NCI-H1048 (cell line): ENCODE data around the gene PPP1R16B.

Experiments
- DNase-seq: peaks from one replicate; lab custom pipeline; 2025; lab: John Stamatoyannopoulos, UW

The PPP1R16B gene

GRCh38 chr20:38896009-38896594 lies 90.6 kb downstream of the PPP1R16B start:
- no peak for DNase-seq

DNA sequence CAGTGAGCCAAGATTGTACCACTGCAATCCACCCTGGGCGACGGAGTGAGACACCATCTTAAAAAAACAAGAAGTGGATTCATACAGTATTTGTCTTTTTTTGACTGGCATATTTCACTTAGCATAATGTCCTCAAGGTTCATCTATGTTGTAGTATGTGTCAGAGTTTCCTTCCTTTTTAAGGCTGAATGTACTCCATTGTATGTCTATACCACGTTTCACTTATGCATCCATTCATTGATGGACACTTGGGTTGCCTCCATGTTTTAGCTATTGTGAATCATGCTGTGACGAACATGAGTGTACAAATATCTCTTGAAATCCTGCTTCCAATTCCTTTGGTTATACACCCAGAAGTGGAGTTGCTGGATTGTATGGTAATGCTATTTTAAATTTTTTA lies 91.8 kb downstream of the PPP1R16B start:
- no peak for DNase-seq

DNA sequence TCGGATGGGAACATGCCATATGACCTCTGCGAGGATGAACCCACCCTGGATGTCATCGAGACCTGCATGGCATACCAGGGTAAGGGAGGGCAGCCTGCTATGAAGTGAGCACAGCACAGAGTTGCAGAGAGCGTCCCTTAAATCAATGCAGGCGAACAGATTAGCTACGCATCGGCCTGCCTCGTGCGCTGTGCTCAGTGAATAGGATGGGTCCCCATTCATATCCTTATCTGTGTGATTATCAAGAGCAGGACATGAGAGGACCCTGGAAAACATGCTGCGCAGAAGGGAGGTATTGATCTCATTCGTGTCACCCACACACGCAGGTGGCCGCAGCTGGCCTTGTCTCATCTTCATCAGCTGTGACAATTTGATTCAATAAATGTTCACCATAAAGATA lies 95.1 kb downstream of the PPP1R16B start:
- DNase-seq: no peak

GRCh38 chr20:38902601-38903000 lies 97.1 kb downstream of the PPP1R16B start:
- no peak for DNase-seq

DNA sequence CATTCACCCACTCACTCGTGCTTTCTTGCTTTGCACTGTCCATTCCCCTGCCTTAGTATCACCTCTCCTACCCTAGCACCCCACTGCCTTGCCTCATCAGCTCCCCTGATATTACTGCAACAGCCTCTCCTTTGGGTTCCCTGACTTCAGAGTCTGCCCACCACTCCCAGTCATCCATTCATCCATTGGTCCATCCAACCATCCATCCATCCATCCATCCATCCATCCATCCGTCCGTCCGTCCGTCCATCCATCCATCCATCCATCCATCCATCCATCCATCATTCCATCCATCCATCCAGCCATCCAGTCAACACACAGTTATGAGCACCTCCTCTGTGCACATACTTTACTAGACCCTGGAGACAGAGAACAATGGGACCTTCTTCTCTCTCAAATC lies 97.8 kb downstream of the PPP1R16B start:
- no peak for DNase-seq

GRCh38 chr20:38905375-38905774 lies 99.9 kb downstream of the PPP1R16B start:
- DNase-seq: no peak

GRCh38 chr20:38907918-38908677 lies 102.6 kb downstream of the PPP1R16B start:
- DNase-seq: no peak

- DNase-seq: no peak
Measured at GRCh38 chr20:38915355-38915754, 109.9 kb downstream of the PPP1R16B start.

GRCh38 chr20:38917657-38918056 lies 112.2 kb downstream of the PPP1R16B start:
- DNase-seq: no peak

GRCh38 chr20:38918172-38918571 lies 112.7 kb downstream of the PPP1R16B start:
- no peak for DNase-seq

DNA sequence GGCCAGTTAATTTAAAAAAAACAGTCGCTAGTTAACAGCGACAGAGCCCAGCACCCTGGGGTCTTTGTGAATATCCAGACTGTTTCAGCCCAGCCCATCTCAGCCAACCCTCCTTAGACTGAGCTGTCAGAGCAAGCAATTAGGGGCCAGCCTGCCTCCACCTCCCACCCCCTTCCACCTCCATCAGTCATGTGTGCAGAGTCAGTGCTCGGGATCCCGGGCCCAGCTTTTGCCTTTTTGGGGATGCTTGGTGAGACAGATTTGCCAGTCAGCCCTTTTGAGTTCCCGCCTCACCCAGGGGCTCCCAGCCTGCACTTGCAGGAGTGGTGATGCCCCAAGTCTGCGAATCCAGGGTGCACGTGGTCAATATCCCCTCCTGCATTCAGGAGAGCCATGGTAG lies 114.2 kb downstream of the PPP1R16B start:
- no peak for DNase-seq

- no peak for DNase-seq
Measured at GRCh38 chr20:38920411-38920810, 114.9 kb downstream of the PPP1R16B start.

GRCh38 chr20:38920851-38921250 lies 115.4 kb downstream of the PPP1R16B start:
- DNase-seq: no peak

DNA sequence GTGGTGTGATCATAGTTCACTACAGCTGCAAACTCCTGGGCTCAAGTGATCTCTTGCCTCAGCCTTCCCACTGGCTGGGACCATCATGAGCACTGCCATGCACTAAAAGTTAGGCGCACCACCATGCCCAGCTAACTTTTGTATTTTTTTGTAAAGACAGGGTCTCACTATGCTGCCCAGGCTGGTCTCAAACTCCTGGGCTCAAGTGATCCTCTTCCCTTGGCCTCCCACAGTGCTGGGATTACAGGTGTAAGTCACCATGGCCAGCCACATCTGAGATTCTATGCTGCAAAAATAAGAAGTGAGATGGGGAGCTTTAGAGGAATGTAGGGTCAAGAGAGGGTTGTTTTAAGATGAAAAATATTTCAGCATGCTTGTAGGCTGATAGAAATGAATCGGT lies 119.2 kb downstream of the PPP1R16B start:
- DNase-seq: no peak

DNA sequence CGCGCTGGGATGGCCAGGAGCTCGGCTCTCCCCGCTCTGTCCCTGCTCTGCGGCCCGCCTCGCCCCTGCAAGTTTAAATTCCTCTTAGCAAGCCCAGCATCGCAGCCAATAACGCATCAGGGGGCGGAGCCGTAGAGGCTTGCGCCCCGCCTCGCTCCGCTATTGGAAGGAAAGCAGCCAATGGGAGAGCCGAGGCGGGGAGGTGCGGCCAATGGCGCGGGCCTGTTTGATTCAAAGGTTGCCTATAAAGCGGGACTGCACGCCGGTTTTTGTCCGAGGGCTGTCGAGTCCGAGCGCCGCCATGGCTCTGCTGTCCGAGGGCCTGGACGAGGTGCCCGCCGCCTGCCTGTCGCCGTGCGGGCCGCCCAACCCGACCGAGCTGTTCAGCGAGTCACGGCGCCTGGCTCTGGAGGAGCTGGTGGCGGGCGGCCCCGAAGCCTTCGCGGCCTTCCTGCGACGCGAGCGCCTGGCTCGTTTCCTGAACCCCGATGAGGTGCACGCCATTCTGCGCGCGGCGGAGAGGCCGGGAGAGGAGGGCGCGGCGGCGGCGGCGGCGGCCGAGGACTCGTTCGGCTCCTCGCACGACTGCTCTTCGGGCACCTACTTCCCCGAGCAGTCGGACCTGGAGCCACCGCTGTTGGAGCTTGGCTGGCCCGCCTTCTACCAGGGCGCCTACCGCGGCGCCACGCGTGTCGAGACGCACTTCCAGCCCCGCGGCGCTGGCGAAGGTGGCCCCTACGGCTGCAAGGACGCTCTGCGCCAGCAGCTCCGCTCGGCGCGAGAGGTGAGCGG lies 120.8 kb downstream of the PPP1R16B start, which contains the start of gene FAM83D:
FAM83D (plus strand) TSS at position 276 of the 792 bp plus-strand sequence; CDS start at position 302, 26 bp downstream.
- peak; percentile 97 for DNase-seq

- DNase-seq: no peak
Measured at GRCh38 chr20:38926934-38927616, 121.6 kb downstream of the PPP1R16B start.

DNA sequence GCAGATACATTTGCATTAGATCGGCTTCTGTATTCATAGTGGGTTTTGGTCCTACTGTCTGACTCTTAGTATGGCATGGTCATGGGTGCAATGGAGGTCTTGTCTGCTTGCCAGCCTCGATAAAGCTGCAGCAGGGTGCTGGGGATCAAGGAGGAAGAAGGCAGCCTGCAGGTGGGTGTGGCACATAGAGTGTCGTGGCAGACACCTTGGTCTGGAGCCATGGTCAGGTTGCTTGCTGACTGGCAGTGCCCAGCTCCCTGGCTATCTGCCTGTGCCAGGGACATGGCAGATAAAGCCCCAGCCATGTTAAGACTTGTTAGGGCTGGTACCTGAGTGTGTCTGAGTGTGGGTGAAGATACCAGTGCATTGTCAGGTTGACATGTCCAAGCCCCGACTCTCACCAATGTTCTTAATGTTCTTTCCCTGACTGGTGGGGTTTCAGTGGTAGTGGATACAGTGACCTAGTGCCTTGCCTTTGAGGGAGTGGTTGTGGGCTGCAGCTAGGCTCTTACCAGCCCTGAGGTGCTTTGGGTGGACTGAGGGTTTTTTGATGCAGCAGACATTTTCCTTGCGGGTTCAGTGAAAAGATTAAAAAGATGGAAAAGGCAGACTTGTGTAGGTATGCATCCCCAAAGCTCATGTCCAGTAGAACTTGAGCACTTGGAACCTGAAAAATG lies 122.5 kb downstream of the PPP1R16B start:
- DNase-seq: no peak

GRCh38 chr20:38930242-38930569 lies 124.7 kb downstream of the PPP1R16B start:
- no peak for DNase-seq

- no peak for DNase-seq
Measured at GRCh38 chr20:38931984-38932383, 126.5 kb downstream of the PPP1R16B start.

DNA sequence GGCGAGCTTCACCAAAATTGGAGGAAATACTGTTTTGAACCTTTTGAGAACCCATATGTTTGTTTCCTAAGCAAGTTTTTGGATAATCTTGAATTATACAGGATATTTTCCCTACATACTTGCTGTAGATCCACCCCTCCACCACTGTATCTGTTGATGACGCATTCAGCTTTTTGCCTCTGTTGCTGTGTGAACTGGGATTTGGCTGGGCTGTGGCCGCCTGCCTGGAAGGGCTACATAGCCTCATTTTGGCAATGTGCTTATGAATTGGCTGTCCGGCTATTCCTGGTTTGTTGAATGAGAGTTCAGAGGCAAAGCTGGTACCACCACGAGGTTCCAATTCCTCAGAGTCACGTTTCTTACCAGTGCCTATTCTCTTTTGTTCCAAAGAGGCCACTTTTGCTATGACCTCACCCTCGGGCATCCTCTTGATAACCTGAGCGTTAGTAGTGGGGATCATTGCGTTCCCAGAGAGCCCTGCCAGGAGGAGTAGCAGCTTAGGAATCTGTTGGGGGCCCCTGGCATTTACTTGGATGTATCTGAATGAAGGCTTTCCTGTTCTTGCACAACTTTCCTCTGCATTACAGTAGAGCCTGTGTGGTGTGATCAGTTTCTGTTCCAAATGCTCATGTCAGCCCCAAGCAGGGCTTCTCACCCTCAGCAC lies 127.1 kb downstream of the PPP1R16B start:
- DNase-seq: no peak

DNA sequence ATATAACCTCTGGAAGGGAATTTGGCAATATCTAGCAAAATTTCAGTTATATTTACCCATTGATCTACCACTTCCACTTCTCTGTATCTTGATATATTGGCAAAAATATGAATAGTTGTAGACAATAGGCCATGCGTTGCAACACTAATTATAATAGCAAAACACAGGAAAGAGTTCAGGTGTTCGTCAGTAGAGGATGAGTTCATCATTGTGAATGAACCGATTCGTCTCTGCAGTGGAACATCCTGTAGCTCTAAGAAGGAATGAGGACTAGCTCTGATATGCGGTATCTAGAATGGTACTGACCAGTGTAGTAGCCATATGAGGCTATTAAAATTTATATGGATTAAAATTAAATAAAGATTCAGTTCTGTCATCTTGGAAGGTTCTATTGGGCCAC lies 129.0 kb downstream of the PPP1R16B start:
- DNase-seq: no peak
